ENCODE data around the gene DMC1.

DNA sequence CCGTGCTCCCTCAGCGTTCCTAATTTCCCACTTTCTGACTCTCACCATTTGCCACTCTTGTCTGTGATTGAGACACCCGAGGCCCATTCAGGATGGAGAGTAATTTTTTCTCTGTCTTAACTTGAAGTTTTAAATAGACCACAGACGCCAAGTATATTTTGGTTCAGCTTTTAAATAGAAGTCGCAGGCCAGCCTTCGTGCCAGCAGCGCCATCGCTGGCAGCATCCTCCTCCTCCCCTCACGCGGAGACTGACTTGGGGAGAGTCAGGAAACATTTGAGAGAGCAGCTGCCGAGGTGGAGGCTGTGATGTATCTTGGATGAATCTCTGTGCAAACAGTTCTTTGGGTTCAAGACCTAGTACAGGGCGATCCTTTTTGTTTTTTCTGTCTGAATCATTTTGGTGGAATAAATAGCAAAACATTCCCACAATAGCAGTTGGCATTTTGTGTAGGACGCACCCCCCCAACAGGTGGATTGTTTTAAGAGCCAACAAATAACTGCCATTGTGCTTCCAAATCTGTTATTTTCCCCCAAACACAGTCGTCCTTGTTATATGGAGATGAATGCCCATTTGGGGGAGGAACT lies 889 bp upstream of the DMC1 start:
- TF ChIP-seq, protein P1, sequence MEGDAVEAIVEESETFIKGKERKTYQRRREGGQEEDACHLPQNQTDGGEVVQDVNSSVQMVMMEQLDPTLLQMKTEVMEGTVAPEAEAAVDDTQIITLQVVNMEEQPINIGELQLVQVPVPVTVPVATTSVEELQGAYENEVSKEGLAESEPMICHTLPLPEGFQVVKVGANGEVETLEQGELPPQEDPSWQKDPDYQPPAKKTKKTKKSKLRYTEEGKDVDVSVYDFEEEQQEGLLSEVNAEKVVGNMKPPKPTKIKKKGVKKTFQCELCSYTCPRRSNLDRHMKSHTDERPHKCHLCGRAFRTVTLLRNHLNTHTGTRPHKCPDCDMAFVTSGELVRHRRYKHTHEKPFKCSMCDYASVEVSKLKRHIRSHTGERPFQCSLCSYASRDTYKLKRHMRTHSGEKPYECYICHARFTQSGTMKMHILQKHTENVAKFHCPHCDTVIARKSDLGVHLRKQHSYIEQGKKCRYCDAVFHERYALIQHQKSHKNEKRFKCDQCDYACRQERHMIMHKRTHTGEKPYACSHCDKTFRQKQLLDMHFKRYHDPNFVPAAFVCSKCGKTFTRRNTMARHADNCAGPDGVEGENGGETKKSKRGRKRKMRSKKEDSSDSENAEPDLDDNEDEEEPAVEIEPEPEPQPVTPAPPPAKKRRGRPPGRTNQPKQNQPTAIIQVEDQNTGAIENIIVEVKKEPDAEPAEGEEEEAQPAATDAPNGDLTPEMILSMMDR (IDR thresholded peaks at IDR 0.05), result no peak
- TF ChIP-seq POLR2A (IDR thresholded peaks at IDR 0.05), result no peak

Data from lower leg skin (tissue), 3 donors.